Ectodermal cell (in vitro differentiated cells): Measurements from ENCODE around the gene TRPM4. TPM values are rescaled to one million over a fixed set of nuclear protein-coding genes. Genes with fewer than 3 reads are reported as not detected.

Experiments used
- H3K27ac ChIP-seq: 2 replicates; pipeline ENCODE4 v1.7.0; 2013; ENCODE audit warnings: mild to moderate bottlenecking, low read depth, low read length; ENCODE audit not compliant: insufficient read depth, poor library complexity, severe bottlenecking
- H3K27me3 ChIP-seq: 2 replicates; pipeline ENCODE4 v1.7.0; 2013; ENCODE audit warnings: mild to moderate bottlenecking, low read length; ENCODE audit not compliant: insufficient read depth, control insufficient read depth, poor library complexity, severe bottlenecking
- H3K36me3 ChIP-seq: one replicate; pipeline ENCODE4 v1.7.0; 2013; ENCODE audit warnings: low read length; ENCODE audit not compliant: control insufficient read depth, insufficient read depth
- H3K4me1 ChIP-seq: one replicate; pipeline ENCODE4 v1.7.0; 2013; ENCODE audit warnings: low read length; ENCODE audit not compliant: control insufficient read depth, insufficient read depth
- H3K4me3 ChIP-seq: 2 replicates; pipeline ENCODE4 v1.7.0; 2013; ENCODE audit warnings: low read depth, low read length, control low read depth; ENCODE audit not compliant: insufficient read depth
- H3K9me3 ChIP-seq: 2 replicates; pipeline ENCODE4 v1.7.0; 2013; ENCODE audit warnings: mild to moderate bottlenecking, low read length, moderate library complexity; ENCODE audit not compliant: control insufficient read depth
- WGBS, 2 experiments: methylation state at CpG; one replicate each; pipeline ENCODE4 v1.1.7; 2013; ENCODE audit warnings: missing lambda C conversion rate in 2 of 2; 5-methylcytosine and 5-hydroxymethylcytosine counted together
- polyA plus RNA-seq, 4 experiments: library from polyadenylated mRNA; stranded (reverse); fragments of 50-300 nt; gene quantifications; one replicate each; pipeline ENCODE4 v1.2.3, GENCODE V29; 2013

The TRPM4 gene
- 11.7 TPM for polyA plus RNA-seq (2013, experiment 1 of 4)
- 11.1 TPM for polyA plus RNA-seq (2013, experiment 2 of 4)
- 9.1 TPM for polyA plus RNA-seq (2013, experiment 3 of 4)
- 9.7 TPM for polyA plus RNA-seq (2013, experiment 4 of 4)

GRCh38 chr19:49157445-49158224 is at the start of gene TRPM4:
TSS of gene TRPM4 (plus strand) at chr19:49157792. CDS start at chr19:49157867, 75 bp downstream.
- Histone ChIP-seq H3K9me3 (no peaks in the 10 kb centered on the region), H3K4me3 (peak within 1 kb of the TSS; percentile 68), H3K27me3 (peaks cover 29% of the 10 kb centered on the region), H3K4me1 (peaks cover 9% of the 10 kb centered on the region), H3K36me3 (no peaks in the 10 kb centered on the region), H3K27ac (no peak within 1 kb of the TSS)
- 1% methylated on average over 41 of the region's 41 CpGs for WGBS, 2 experiments

GRCh38 chr19:49109051-49109450 is 48.5 kb upstream of the TRPM4 start:
- H3K4me3 ChIP-seq = no peak overlapping the region
- H3K27ac ChIP-seq = no peak overlapping the region
- no peaks in the 10 kb centered on the region for H3K9me3 ChIP-seq
- peaks cover 39% of the 10 kb centered on the region for H3K36me3 ChIP-seq
- H3K4me1 ChIP-seq = no peaks in the 10 kb centered on the region
- 96 to 97% methylated on average over 5 of the region's 5 CpGs for WGBS, 2 experiments
- H3K27me3 ChIP-seq = no peaks in the 10 kb centered on the region

- WGBS, 2 experiments = 94 to 95% methylated on average over 7 to 8 of the region's 8 CpGs
- Histone ChIP-seq H3K9me3 (no peaks in the 10 kb centered on the region), H3K27ac (no peak overlapping the region), H3K4me1 (no peaks in the 10 kb centered on the region), H3K4me3 (no peak overlapping the region), H3K36me3 (peaks cover 33% of the 10 kb centered on the region), H3K27me3 (no peaks in the 10 kb centered on the region)
Observed at GRCh38 chr19:49109569-49110233, 47.9 kb upstream of the TRPM4 start.

GRCh38 chr19:49110567-49110966 is 47.0 kb upstream of the TRPM4 start:
- peaks cover 26% of the 10 kb centered on the region for H3K36me3 ChIP-seq
- H3K27ac ChIP-seq = no peak overlapping the region
- WGBS, 2 experiments = 95 to 96% methylated on average over 3 of the region's 3 CpGs
- H3K4me3 ChIP-seq = no peak overlapping the region
- peaks cover 6% of the 10 kb centered on the region for H3K27me3 ChIP-seq
- H3K4me1 ChIP-seq = no peaks in the 10 kb centered on the region
- H3K9me3 ChIP-seq = no peaks in the 10 kb centered on the region

GRCh38 chr19:49111218-49111998 is 46.2 kb upstream of the TRPM4 start:
- no peaks in the 10 kb centered on the region for H3K9me3 ChIP-seq
- H3K27ac ChIP-seq = no peak overlapping the region
- peaks cover 7% of the 10 kb centered on the region for H3K27me3 ChIP-seq
- H3K4me1 ChIP-seq = no peaks in the 10 kb centered on the region
- H3K36me3 ChIP-seq = peaks cover 21% of the 10 kb centered on the region
- 86 to 91% methylated on average over 10 of the region's 11 CpGs for WGBS, 2 experiments
- no peak overlapping the region for H3K4me3 ChIP-seq

GRCh38 chr19:49113762-49114629 is 43.6 kb upstream of the TRPM4 start, which contains the start of gene LIN7B:
TSS of gene LIN7B (plus strand) at chr19:49114370. CDS start at chr19:49114405, 35 bp downstream.
- Histone ChIP-seq H3K27me3 (peaks cover 7% of the 10 kb centered on the region), H3K4me1 (peaks cover 6% of the 10 kb centered on the region), H3K36me3 (no peaks in the 10 kb centered on the region), H3K4me3 (peak within 1 kb of the TSS; percentile 62), H3K9me3 (no peaks in the 10 kb centered on the region), H3K27ac (no peak within 1 kb of the TSS)
- WGBS, 2 experiments = 2 to 3% methylated on average over 66 of the region's 66 CpGs

- peaks cover 13% of the 10 kb centered on the region for H3K27me3 ChIP-seq
- H3K27ac ChIP-seq = no peak overlapping the region
- peaks cover 10% of the 10 kb centered on the region for H3K4me1 ChIP-seq
- peak overlapping the region; percentile 62 for H3K4me3 ChIP-seq
- no peaks in the 10 kb centered on the region for H3K36me3 ChIP-seq
- WGBS, 2 experiments = 7% methylated on average over 68 of the region's 68 CpGs
- H3K9me3 ChIP-seq = no peaks in the 10 kb centered on the region
Observed at GRCh38 chr19:49114630-49115363, 42.8 kb upstream of the TRPM4 start.

- peaks cover 11% of the 10 kb centered on the region for H3K4me1 ChIP-seq
- H3K27ac ChIP-seq = no peak overlapping the region
- H3K36me3 ChIP-seq = no peaks in the 10 kb centered on the region
- WGBS, 2 experiments = 77 to 100% methylated on average over 1 of the region's 1 CpG
- H3K4me3 ChIP-seq = no peak overlapping the region
- H3K27me3 ChIP-seq = peaks cover 30% of the 10 kb centered on the region
- no peaks in the 10 kb centered on the region for H3K9me3 ChIP-seq
Observed at GRCh38 chr19:49116544-49116943, 41.0 kb upstream of the TRPM4 start.
